Neural progenitor cell (in vitro differentiated cells): ENCODE measurements around the gene TIMP3.

Experiments used
- CTCF ChIP-seq: fragments of 200-600 bp; sonication (generic); IDR thresholded peaks from 2 replicates; pipeline ENCODE4 v1.5.1; 2017; ENCODE audit warnings: antibody characterized with exemption, mild to moderate bottlenecking
- EZH2phosphoT487 ChIP-seq: fragments of 200-600 bp; sonication (generic); IDR thresholded peaks from 2 replicates; pipeline ENCODE4 v1.6.1; 2017; ENCODE audit warnings: antibody characterized with exemption

- TF ChIP-seq CTCF (peak; percentile 55), EZH2phosphoT487 (no peak)
Observed at GRCh38 chr22:32775957-32776356, 25.5 kb upstream of the TIMP3 start.
